ENCODE data around the gene NUDT6. TPM values are rescaled to one million over a fixed set of nuclear protein-coding genes. Genes with fewer than 3 reads are reported as not detected.
"Not testable (repeated sequence)": the region's sequence is repeated elsewhere in the genome, so short reads cannot be mapped to it uniquely, and the experiment has no call there.

The NUDT6 gene
- total RNA-seq, 4 donors from 2014 or later = 3.2 to 12.2 (median 7.2) TPM

GRCh38 chr4:122882857-122883735, 39.3 kb downstream of the NUDT6 start:
- intact Hi-C loops (cut with DNase I; ENCODE audit: low total_unique reads) = no loop called here
- DNase-seq (ENCODE audit: low spot score in 2 of 2) = no peak
- H3K4me3 ChIP-seq (ENCODE audit: low read depth, poor library complexity, severe bottlenecking) = no peak overlapping the region
- 54 to 59% methylated on average over 5 of the region's 5 CpGs for WGBS, 2 donors
- TF ChIP-seq POLR2A (IDR thresholded peaks at IDR 0.05) (no peak), CTCF (IDR thresholded peaks at IDR 0.05) (no peak)

- intact Hi-C loops (cut with DNase I; ENCODE audit: low total_unique reads) = no loop called here
- TF ChIP-seq POLR2A (IDR thresholded peaks at IDR 0.05) (no peak), CTCF (IDR thresholded peaks at IDR 0.05) (no peak)
- H3K4me3 ChIP-seq (ENCODE audit: low read depth, poor library complexity, severe bottlenecking) = no peak overlapping the region
- no peak for DNase-seq (ENCODE audit: low spot score in 2 of 2)
These were observed 43.4 kb downstream of the NUDT6 start for GRCh38 chr4:122879001-122879400.

- WGBS, 2 donors = 92% methylated on average over 3 of the region's 3 CpGs
- no peak for TF ChIP-seq POLR2A (IDR thresholded peaks at IDR 0.05)
- DNase-seq (ENCODE audit: low spot score in 2 of 2) = no peak
- intact Hi-C loops (cut with DNase I; ENCODE audit: low total_unique reads) = no loop called here
- no peak overlapping the region for H3K4me3 ChIP-seq (ENCODE audit: low read depth, poor library complexity, severe bottlenecking)
These were observed 45.9 kb downstream of the NUDT6 start for GRCh38 chr4:122876456-122876855.

- DNase-seq (ENCODE audit: low spot score in 2 of 2) = no peak
- H3K4me3 ChIP-seq (ENCODE audit: low read depth, poor library complexity, severe bottlenecking) = no peak overlapping the region
- TF ChIP-seq CTCF (IDR thresholded peaks at IDR 0.05) (no peak), POLR2A (IDR thresholded peaks at IDR 0.05) (no peak)
- WGBS, 2 donors = 92% methylated on average over 5 of the region's 5 CpGs
- intact Hi-C loops (cut with DNase I; ENCODE audit: low total_unique reads) = no loop called here
These were observed 46.4 kb downstream of the NUDT6 start for GRCh38 chr4:122875949-122876348.

- DNase-seq (ENCODE audit: low spot score in 2 of 2) = no peak
- no peak overlapping the region for H3K4me3 ChIP-seq (ENCODE audit: low read depth, poor library complexity, severe bottlenecking)
- intact Hi-C loops (cut with DNase I; ENCODE audit: low total_unique reads) = no loop called here
- WGBS, 2 donors = 79 to 86% methylated on average over 4 of the region's 4 CpGs
- no peak for TF ChIP-seq POLR2A (IDR thresholded peaks at IDR 0.05)
- TF ChIP-seq CTCF (IDR thresholded peaks at IDR 0.05) = no peak
These were observed 48.4 kb downstream of the NUDT6 start for GRCh38 chr4:122873821-122874593.

- 75 to 88% methylated on average over 1 of the region's 1 CpG for WGBS, 2 donors
- TF ChIP-seq CTCF (IDR thresholded peaks at IDR 0.05) (no peak), POLR2A (IDR thresholded peaks at IDR 0.05) (no peak)
- no peak overlapping the region for H3K4me3 ChIP-seq (ENCODE audit: low read depth, poor library complexity, severe bottlenecking)
- intact Hi-C loops (cut with DNase I; ENCODE audit: low total_unique reads) = no loop called here
- no peak for DNase-seq (ENCODE audit: low spot score in 2 of 2)
These were observed 49.3 kb downstream of the NUDT6 start for GRCh38 chr4:122873146-122873545.

- H3K4me3 ChIP-seq (ENCODE audit: low read depth, poor library complexity, severe bottlenecking); DNase-seq (ENCODE audit: low spot score in 2 of 2); intact Hi-C loops (cut with DNase I; ENCODE audit: low total_unique reads): not testable (repeated sequence)
- 97 to 99% methylated on average over 3 of the region's 3 CpGs for WGBS, 2 donors
These were observed 54.2 kb downstream of the NUDT6 start for GRCh38 chr4:122868235-122868634.

Data from lower leg skin (tissue), 4 donors.